Stimulated activated effector memory CD8-positive, alpha-beta T cell treated with anti-CD3 and anti-CD28 coated beads, Interleukin-12 subunit alpha, Interleukin-12 subunit beta, amount 100 ng/mL, for 72 hours (primary cell): ENCODE measurements around the gene SPACA9.

ENCODE experiments used
- ATAC-seq: fragments of 150-1000 bp; cut with Tn5 transposase; 2 replicates; pipeline ENCODE4 v1.10.0; 2021
- DNase-seq, 2 donors: peaks; one replicate each; pipeline ENCODE4 v3.0.0; 2021 to 2022; ENCODE audit warnings: low spot score in 2 of 2
- H3K27ac Mint-ChIP-seq: one replicate; pipeline ENCODE4 v1.8.0; 2022; ENCODE audit warnings: mild to moderate bottlenecking, mixed read lengths
- H3K36me3 Mint-ChIP-seq: one replicate; pipeline ENCODE4 v1.8.0; 2022; ENCODE audit warnings: mild to moderate bottlenecking, mixed read lengths
- H3K4me1 Mint-ChIP-seq: one replicate; pipeline ENCODE4 v1.8.0; 2022; ENCODE audit warnings: mixed read lengths
- H3K4me3 Mint-ChIP-seq: one replicate; pipeline ENCODE4 v1.8.0; 2022; ENCODE audit warnings: mild to moderate bottlenecking, mixed read lengths
- H3K9me3 Mint-ChIP-seq: one replicate; pipeline ENCODE4 v1.8.0; 2022; ENCODE audit warnings: mixed read lengths

Gene SPACA9

GRCh38 chr9:132878695-132879456 lies at the start of gene SPACA9:
Gene SPACA9, plus strand, starts transcription at chr9:132878898. Its CDS starts 5,050 bp downstream, at chr9:132883948.
- H3K27ac Mint-ChIP-seq: peak within 1 kb of the TSS; percentile 52
- H3K9me3 Mint-ChIP-seq: no peaks in the 10 kb centered on the region
- peak within 1 kb of the TSS; percentile 70 for H3K4me3 Mint-ChIP-seq
- H3K4me1 Mint-ChIP-seq: peaks cover 28% of the 10 kb centered on the region
- peak; percentile 49 for ATAC-seq
- H3K36me3 Mint-ChIP-seq: no peaks in the 10 kb centered on the region
- peak in 1 of 2 donors; percentile 53 for DNase-seq

DNA sequence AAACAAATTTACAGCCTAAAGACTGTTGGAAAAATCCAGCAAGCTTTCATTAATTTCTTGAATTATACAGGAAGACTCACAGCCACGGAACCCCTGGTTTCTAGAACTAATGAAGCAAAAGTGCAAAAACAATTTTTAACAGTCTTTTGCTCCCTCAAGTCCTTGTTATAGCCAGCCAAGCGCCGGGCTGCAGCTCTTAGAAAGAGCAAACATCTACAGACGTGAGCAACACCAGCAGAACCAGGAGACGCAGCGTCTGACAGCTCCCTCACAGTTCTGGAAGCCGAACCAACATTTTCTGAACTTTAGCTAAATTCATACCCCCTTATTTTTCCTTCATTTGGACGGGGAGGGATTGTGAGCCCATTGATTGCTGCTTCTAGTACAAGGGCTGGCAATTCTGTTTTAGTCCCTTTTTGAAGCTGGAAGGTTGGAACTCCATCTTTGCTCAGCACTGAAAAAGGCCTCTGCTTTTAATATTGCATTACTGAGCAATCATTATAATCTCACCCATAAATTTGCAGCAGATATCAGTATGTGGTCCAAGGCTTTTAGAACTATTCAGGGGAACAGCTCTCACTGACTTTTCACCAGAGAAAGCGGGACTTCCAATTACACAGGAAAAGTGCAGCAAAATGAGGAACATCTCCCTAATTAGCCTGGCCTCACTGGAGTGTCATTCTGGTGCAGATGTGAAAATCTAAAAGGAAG lies 46.4 kb upstream of the SPACA9 start:
- Mint-ChIP-seq H3K4me3 (no peak overlapping the region), H3K9me3 (no peaks in the 10 kb centered on the region), H3K4me1 (no peaks in the 10 kb centered on the region), H3K27ac (no peak overlapping the region), H3K36me3 (no peaks in the 10 kb centered on the region)
- DNase-seq (no peak), ATAC-seq (no peak)

DNA sequence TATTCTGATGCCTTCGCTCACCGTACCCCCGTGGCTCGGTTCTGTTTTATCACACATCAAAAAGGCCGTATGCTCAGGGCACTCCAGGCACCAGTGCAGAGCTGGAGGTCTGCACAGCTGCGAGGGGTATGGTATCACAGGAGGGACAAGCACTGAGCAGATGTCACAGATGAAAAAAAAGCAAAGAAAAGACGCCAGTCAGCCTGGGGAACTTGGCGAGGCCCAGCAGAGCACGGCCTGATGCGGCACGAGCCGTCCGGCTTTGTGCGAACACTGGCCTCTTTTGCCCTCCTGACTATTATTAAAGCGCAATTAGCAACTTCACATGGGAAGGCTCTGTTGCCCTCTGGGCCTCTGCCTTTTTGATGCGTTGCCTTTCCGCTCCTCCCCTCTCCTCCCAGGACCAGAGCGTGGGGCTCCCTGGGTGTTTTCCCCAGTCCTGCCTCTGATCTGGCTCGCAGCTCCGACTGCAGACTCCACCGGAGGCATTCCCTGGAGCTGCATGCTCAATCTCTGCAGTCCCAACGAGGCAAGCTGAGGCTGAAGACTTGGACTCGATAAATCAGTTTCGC lies 45.1 kb upstream of the SPACA9 start:
- H3K36me3 Mint-ChIP-seq: no peaks in the 10 kb centered on the region
- ATAC-seq: no peak
- no peak for DNase-seq
- H3K27ac Mint-ChIP-seq: no peak overlapping the region
- no peaks in the 10 kb centered on the region for H3K9me3 Mint-ChIP-seq
- H3K4me1 Mint-ChIP-seq: no peaks in the 10 kb centered on the region
- no peak overlapping the region for H3K4me3 Mint-ChIP-seq

GRCh38 chr9:132834343-132834742 lies 44.4 kb upstream of the SPACA9 start:
- H3K4me1 Mint-ChIP-seq: no peaks in the 10 kb centered on the region
- ATAC-seq: no peak
- no peaks in the 10 kb centered on the region for H3K36me3 Mint-ChIP-seq
- H3K9me3 Mint-ChIP-seq: no peaks in the 10 kb centered on the region
- no peak overlapping the region for H3K4me3 Mint-ChIP-seq
- no peak for DNase-seq
- H3K27ac Mint-ChIP-seq: no peak overlapping the region

GRCh38 chr9:132837501-132838286 lies 41.0 kb upstream of the SPACA9 start:
- no peak for DNase-seq
- Mint-ChIP-seq H3K27ac (no peak overlapping the region), H3K9me3 (no peaks in the 10 kb centered on the region), H3K4me3 (no peak overlapping the region), H3K4me1 (no peaks in the 10 kb centered on the region), H3K36me3 (no peaks in the 10 kb centered on the region)
- no peak for ATAC-seq

DNA sequence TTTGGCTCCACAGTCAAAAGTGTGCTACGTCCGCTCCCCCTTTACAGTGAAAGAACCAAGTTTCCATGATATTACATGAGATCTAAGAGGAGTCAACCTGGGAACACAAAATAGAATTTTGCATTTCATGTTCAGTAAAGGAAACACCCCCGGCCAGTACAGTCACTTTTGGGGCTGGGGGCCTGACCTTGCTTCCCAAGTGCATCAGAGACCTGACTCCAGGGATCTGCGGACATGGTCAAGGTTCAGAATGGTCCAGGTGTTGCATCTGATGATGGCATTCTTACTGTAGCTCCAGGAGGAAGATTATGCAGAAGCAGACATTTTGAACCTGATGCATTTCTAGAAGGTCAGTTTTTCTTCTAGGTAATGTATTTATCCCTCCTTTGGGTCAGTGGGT lies 40.4 kb upstream of the SPACA9 start:
- Mint-ChIP-seq H3K27ac (no peak overlapping the region), H3K4me1 (no peaks in the 10 kb centered on the region), H3K9me3 (no peaks in the 10 kb centered on the region), H3K36me3 (no peaks in the 10 kb centered on the region), H3K4me3 (no peak overlapping the region)
- DNase-seq (no peak), ATAC-seq (no peak)

- DNase-seq (no peak), ATAC-seq (no peak)
- Mint-ChIP-seq H3K4me1 (no peaks in the 10 kb centered on the region), H3K27ac (no peak overlapping the region), H3K9me3 (no peaks in the 10 kb centered on the region), H3K36me3 (no peaks in the 10 kb centered on the region), H3K4me3 (no peak overlapping the region)
These were observed 37.7 kb upstream of the SPACA9 start for GRCh38 chr9:132840980-132841379.

DNA sequence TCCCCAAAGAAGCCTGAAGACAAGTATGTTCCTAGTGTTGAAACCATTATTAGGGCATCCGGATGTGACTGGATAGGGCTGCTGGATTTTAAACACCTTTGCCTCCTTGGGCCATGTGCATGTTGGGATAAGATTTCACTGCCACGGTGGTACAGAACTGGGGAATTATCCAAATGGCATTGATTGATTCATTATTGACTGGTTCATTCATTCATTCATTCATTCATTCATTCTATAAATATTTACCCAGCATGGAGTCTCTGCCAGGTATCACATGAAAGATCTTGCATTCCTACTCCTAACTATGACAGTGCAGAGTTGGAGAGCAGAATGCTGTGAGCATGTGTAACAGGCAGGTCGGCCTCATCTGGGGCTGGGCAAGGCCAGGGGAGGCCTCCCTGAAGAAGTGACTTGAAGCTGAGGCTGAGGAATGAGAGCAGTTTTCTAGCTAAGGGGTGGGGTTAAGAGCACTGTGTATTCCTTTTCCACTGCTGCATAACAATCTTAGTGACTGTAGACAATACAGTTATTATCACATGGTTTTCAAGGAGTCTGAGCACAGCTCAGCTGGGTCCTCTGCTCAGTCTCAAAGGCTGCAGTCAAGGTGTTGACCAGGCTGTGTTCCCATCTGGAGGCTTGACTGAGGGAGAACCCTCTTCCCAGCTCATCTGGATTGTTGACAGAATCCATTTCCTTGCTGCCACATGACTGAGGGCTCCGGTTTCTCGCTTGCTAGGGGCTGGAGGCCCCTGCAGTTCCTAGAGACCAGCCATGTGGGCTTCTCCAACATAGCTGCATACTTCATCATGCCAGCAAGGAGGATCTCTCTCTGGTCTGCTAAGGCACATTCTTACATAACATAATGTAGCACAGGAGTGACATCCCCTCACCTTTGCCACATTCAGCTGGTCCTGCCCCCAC lies 36.3 kb upstream of the SPACA9 start:
- no peaks in the 10 kb centered on the region for H3K9me3 Mint-ChIP-seq
- H3K36me3 Mint-ChIP-seq: no peaks in the 10 kb centered on the region
- no peak overlapping the region for H3K27ac Mint-ChIP-seq
- no peaks in the 10 kb centered on the region for H3K4me1 Mint-ChIP-seq
- DNase-seq (no peak), ATAC-seq (no peak)
- H3K4me3 Mint-ChIP-seq: no peak overlapping the region

- Mint-ChIP-seq H3K4me3 (no peak overlapping the region), H3K36me3 (no peaks in the 10 kb centered on the region), H3K9me3 (no peaks in the 10 kb centered on the region), H3K4me1 (no peaks in the 10 kb centered on the region), H3K27ac (no peak overlapping the region)
- DNase-seq (no peak), ATAC-seq (no peak)
These were observed 32.4 kb upstream of the SPACA9 start for GRCh38 chr9:132846109-132846917.

GRCh38 chr9:132846918-132847515 lies 31.7 kb upstream of the SPACA9 start:
- H3K9me3 Mint-ChIP-seq: no peaks in the 10 kb centered on the region
- H3K4me1 Mint-ChIP-seq: no peaks in the 10 kb centered on the region
- DNase-seq: no peak
- H3K27ac Mint-ChIP-seq: no peak overlapping the region
- H3K4me3 Mint-ChIP-seq: no peak overlapping the region
- H3K36me3 Mint-ChIP-seq: no peaks in the 10 kb centered on the region
- ATAC-seq: no peak

GRCh38 chr9:132849185-132849706 lies 29.5 kb upstream of the SPACA9 start:
- no peak overlapping the region for H3K27ac Mint-ChIP-seq
- no peaks in the 10 kb centered on the region for H3K4me1 Mint-ChIP-seq
- ATAC-seq: no peak
- H3K36me3 Mint-ChIP-seq: no peaks in the 10 kb centered on the region
- no peaks in the 10 kb centered on the region for H3K9me3 Mint-ChIP-seq
- no peak for DNase-seq
- no peak overlapping the region for H3K4me3 Mint-ChIP-seq

- H3K27ac Mint-ChIP-seq: no peak overlapping the region
- ATAC-seq: no peak
These were observed 25.2 kb upstream of the SPACA9 start for GRCh38 chr9:132853482-132853881.

GRCh38 chr9:132854832-132855231 lies 23.9 kb upstream of the SPACA9 start:
- no peaks in the 10 kb centered on the region for H3K9me3 Mint-ChIP-seq
- H3K36me3 Mint-ChIP-seq: no peaks in the 10 kb centered on the region
- no peak for DNase-seq
- H3K4me1 Mint-ChIP-seq: peaks cover 7% of the 10 kb centered on the region
- no peak for ATAC-seq
- peak overlapping the region; percentile 62 for H3K27ac Mint-ChIP-seq
- H3K4me3 Mint-ChIP-seq: no peak overlapping the region

More at GRCh38 chr9:132853482-132853881, 25.2 kb upstream of the SPACA9 start:
- Mint-ChIP-seq H3K36me3 (no peaks in the 10 kb centered on the region), H3K4me1 (peaks cover 7% of the 10 kb centered on the region), H3K9me3 (no peaks in the 10 kb centered on the region), H3K4me3 (no peak overlapping the region)
- DNase-seq: no peak
